H9 (cell line): ENCODE results near the gene CD2BP2. TPM values are rescaled to one million over a fixed set of nuclear protein-coding genes. Genes with fewer than 3 reads are reported as not detected.

Experiments used
- DNase-seq: peaks from one replicate; pipeline ENCODE4 v3.0.0-alpha.2; 2017
- H2AFZ ChIP-seq: one replicate; pipeline ENCODE4 v1.6.1; 2013; ENCODE audit warnings: mild to moderate bottlenecking, low read length, control low read depth, moderate library complexity
- H2AK5ac ChIP-seq: 2 replicates; pipeline ENCODE4 v1.6.1; 2013; ENCODE audit warnings: low read length, control low read depth, mixed read lengths; ENCODE audit not compliant: insufficient read length
- H2BK120ac ChIP-seq: one replicate; pipeline ENCODE4 v1.6.1; 2013; ENCODE audit warnings: low read depth, mild to moderate bottlenecking, low read length, control low read depth, inconsistent platforms; ENCODE audit not compliant: poor library complexity, severe bottlenecking
- H2BK12ac ChIP-seq: 2 replicates; pipeline ENCODE4 v1.6.1; 2013; ENCODE audit warnings: low read length, control low read depth, mixed read lengths, low read depth; ENCODE audit not compliant: insufficient read length
- H2BK15ac ChIP-seq: 2 replicates; pipeline ENCODE4 v1.6.1; 2013; ENCODE audit warnings: low read depth, low read length, control low read depth
- H2BK20ac ChIP-seq: one replicate; pipeline ENCODE4 v1.6.1; 2013; ENCODE audit warnings: low read depth, mild to moderate bottlenecking, low read length, control low read depth, inconsistent platforms; ENCODE audit not compliant: poor library complexity, severe bottlenecking
- H2BK5ac ChIP-seq: 2 replicates; pipeline ENCODE4 v1.6.1; 2013; ENCODE audit warnings: low read length, control low read depth, mixed read lengths; ENCODE audit not compliant: insufficient read length
- H3K14ac ChIP-seq: 2 replicates; pipeline ENCODE4 v1.6.1; 2013; ENCODE audit warnings: low read length, control low read depth; ENCODE audit not compliant: insufficient read depth
- H3K18ac ChIP-seq: 2 replicates; pipeline ENCODE4 v1.6.1; 2013; ENCODE audit warnings: low read depth, mild to moderate bottlenecking, mixed read lengths, low read length, control low read depth; ENCODE audit not compliant: insufficient read length
- H3K23ac ChIP-seq: 2 replicates; pipeline ENCODE4 v1.6.1; 2013; ENCODE audit warnings: low read length, control low read depth, mixed read lengths, low read depth; ENCODE audit not compliant: insufficient read length
- H3K23me2 ChIP-seq: 2 replicates; pipeline ENCODE4 v1.6.1; 2013; ENCODE audit warnings: low read depth, mild to moderate bottlenecking, mixed read lengths, low read length, control low read depth; ENCODE audit not compliant: insufficient read length, poor library complexity, severe bottlenecking
- H3K27ac ChIP-seq: 2 replicates; pipeline ENCODE4 v1.5.1; 2013; ENCODE audit warnings: low read length, control low read depth, mixed read lengths, low read depth; ENCODE audit not compliant: insufficient read length
- H3K27me3 ChIP-seq: 2 replicates; pipeline ENCODE4 v1.6.1; 2013; ENCODE audit warnings: low read length, control low read depth, inconsistent platforms; ENCODE audit not compliant: insufficient read depth
- H3K4ac ChIP-seq: 2 replicates; pipeline ENCODE4 v1.6.1; 2013; ENCODE audit warnings: low read depth, mild to moderate bottlenecking, control low read depth, inconsistent platforms, low read length, moderate library complexity
- H3K4me1 ChIP-seq: 2 replicates; pipeline ENCODE4 v1.6.1; 2013; ENCODE audit warnings: low read length, control low read depth, inconsistent platforms; ENCODE audit not compliant: insufficient read depth
- H3K4me2 ChIP-seq: 2 replicates; pipeline ENCODE4 v1.6.1; 2013; ENCODE audit warnings: low read length, control low read depth, mixed read lengths; ENCODE audit not compliant: insufficient read length, insufficient read depth
- H3K56ac ChIP-seq: 2 replicates; pipeline ENCODE4 v1.6.1; 2013; ENCODE audit warnings: low read depth, mild to moderate bottlenecking, mixed read lengths, low read length, control low read depth; ENCODE audit not compliant: insufficient read length
- H3K79me1 ChIP-seq: 2 replicates; pipeline ENCODE4 v1.6.1; 2013; ENCODE audit warnings: low read depth, mild to moderate bottlenecking, moderate library complexity, low read length, control low read depth, inconsistent platforms; ENCODE audit not compliant: insufficient read depth, poor library complexity, severe bottlenecking
- H3K79me2 ChIP-seq: 2 replicates; pipeline ENCODE4 v1.6.1; 2013; ENCODE audit warnings: low read length, control low read depth, inconsistent platforms; ENCODE audit not compliant: insufficient read depth
- H3K9ac ChIP-seq: 2 replicates; pipeline ENCODE4 v1.6.1; 2013; ENCODE audit warnings: low read length, control low read depth, mixed read lengths; ENCODE audit not compliant: insufficient read length; ENCODE audit errors: extremely low read depth
- H3K9me3 ChIP-seq: one replicate; pipeline ENCODE4 v1.6.1; 2013; ENCODE audit warnings: low read depth, low read length, inconsistent platforms; ENCODE audit not compliant: control insufficient read depth
- H3T11ph ChIP-seq: one replicate; pipeline ENCODE4 v1.6.1; 2013; ENCODE audit warnings: mild to moderate bottlenecking, low read length, control low read depth, inconsistent platforms
- H4K20me1 ChIP-seq: one replicate; pipeline ENCODE4 v1.6.1; 2013; ENCODE audit not compliant: control insufficient read depth, insufficient read length, insufficient read depth
- H4K5ac ChIP-seq: 2 replicates; pipeline ENCODE4 v1.6.1; 2013; ENCODE audit warnings: low read depth, mild to moderate bottlenecking, mixed read lengths, low read length, control low read depth; ENCODE audit not compliant: insufficient read length
- H4K8ac ChIP-seq: replicated peaks from 2 replicates; pipeline ENCODE4 v1.6.1; 2013; ENCODE audit warnings: low read length, control low read depth, mixed read lengths, low read depth; ENCODE audit not compliant: insufficient read length
- H4K91ac ChIP-seq: 2 replicates; pipeline ENCODE4 v1.6.1; 2013; ENCODE audit warnings: low read depth, mild to moderate bottlenecking, moderate library complexity, mixed read lengths, low read length, control low read depth; ENCODE audit not compliant: insufficient read length
- H3K27ac Mint-ChIP-seq, 3 experiments: 2 replicates in 2 of 3; 3 replicates in 1 of 3; pipeline ENCODE4 v1.8.0; 2020 to 2021; ENCODE audit warnings: mixed read lengths in 3 of 3, mild to moderate bottlenecking in 1 of 3, moderate library complexity in 1 of 3
- H3K27me3 Mint-ChIP-seq: 2 replicates; pipeline ENCODE4 v1.8.0; 2021; ENCODE audit warnings: low read depth, mild to moderate bottlenecking, moderate library complexity, mixed read lengths
- H3K36me3 Mint-ChIP-seq, 3 experiments: 2 replicates in 2 of 3; 3 replicates in 1 of 3; pipeline ENCODE4 v1.8.0; 2020 to 2021; ENCODE audit warnings: low read depth in 3 of 3, mixed read lengths in 3 of 3; ENCODE audit not compliant: insufficient read depth in 1 of 3
- H3K4me1 Mint-ChIP-seq, 2 experiments: 2 replicates each; pipeline ENCODE4 v1.8.0; 2020; ENCODE audit warnings: mixed read lengths in 2 of 2
- H3K4me3 Mint-ChIP-seq, 2 experiments: 2 replicates in 1 of 2; 3 replicates in 1 of 2; pipeline ENCODE4 v1.8.0; 2020 to 2021; ENCODE audit warnings: mild to moderate bottlenecking in 2 of 2, mixed read lengths in 2 of 2, moderate library complexity in 1 of 2
- H3K9me3 Mint-ChIP-seq, 2 experiments: 2 replicates in 1 of 2; 3 replicates in 1 of 2; pipeline ENCODE4 v1.8.0; 2020; ENCODE audit warnings: mild to moderate bottlenecking in 2 of 2, mixed read lengths in 2 of 2, moderate library complexity in 1 of 2
- WGBS: extraction: QIAGEN DNeasy Blood & Tissue Kit; methylation state at CpG from one replicate; pipeline ENCODE4 v1.1.7; 2013; ENCODE audit warnings: missing lambda C conversion rate, low lambda C conversion rate, mixed read lengths; ENCODE audit not compliant: insufficient read length; ENCODE audit errors: extremely low coverage; 5-methylcytosine and 5-hydroxymethylcytosine counted together
- total RNA-seq: library from RNA; stranded (reverse); gene quantifications from 2 replicates; pipeline ENCODE4 v1.2.1, GENCODE V29; 2021
- TF ChIP-seq, protein P1 (sequence below): fragments of 200-600 bp; sonication (generic); conservative IDR thresholded peaks from 3 replicates; pipeline ENCODE4 v1.8.0; 2021; ENCODE audit warnings: antibody characterized with exemption, mild to moderate bottlenecking

CD2BP2 gene
- total RNA-seq, 1 experiment from 2014 or later, result 90.1 TPM

DNA sequence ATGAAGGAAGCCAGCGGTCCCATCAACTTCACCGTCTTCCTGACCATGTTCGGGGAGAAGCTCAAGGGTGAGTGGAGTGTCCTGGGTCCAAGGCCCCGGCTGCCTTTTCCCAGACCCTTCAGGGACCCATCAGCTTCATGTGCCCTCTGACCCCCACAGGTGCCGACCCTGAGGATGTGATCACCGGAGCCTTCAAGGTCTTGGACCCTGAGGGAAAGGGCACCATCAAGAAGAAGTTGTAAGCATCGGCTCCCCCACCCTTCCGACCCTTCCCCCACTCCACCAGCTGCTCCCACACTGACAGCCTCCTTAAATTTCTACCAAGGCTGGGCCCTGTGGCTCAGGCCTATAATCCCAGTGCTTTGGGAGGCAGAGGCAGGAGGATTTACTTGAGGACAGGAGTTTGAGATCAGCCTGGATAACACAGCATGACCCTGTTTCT is 21.4 kb upstream of the CD2BP2 start:
- no peaks in the 10 kb centered on the region; the same call in 1 of the 2 replicates for H3K4me1 ChIP-seq
- H3K9ac ChIP-seq, result no peak overlapping the region
- H3K56ac ChIP-seq, result no peak overlapping the region
- H3K23ac ChIP-seq, result no peak overlapping the region
- H3K27me3 Mint-ChIP-seq, result 0 out of 2 replicates have a peak, but pooled peaks cover 2% of the 10 kb centered on the region
- no peak overlapping the region for H3K27ac ChIP-seq
- H3K4me1 Mint-ChIP-seq, result peaks cover 23 to 43% of the 10 kb centered on the region in 2 experiments
- peak overlapping the region; percentile 40 for H4K91ac ChIP-seq
- peaks cover 13% of the 10 kb centered on the region for H3K23me2 ChIP-seq
- no peak overlapping the region for H3T11ph ChIP-seq
- H3K18ac ChIP-seq, result peak overlapping the region; percentile 6
- H3K9me3 ChIP-seq, result no peaks in the 10 kb centered on the region
- H3K9me3 Mint-ChIP-seq, result peaks cover 0 to 2% of the 10 kb centered on the region in 2 experiments; a peak in 2 of 5 replicates
- no peak overlapping the region for H2BK5ac ChIP-seq
- no peak overlapping the region for H4K5ac ChIP-seq
- H2AK5ac ChIP-seq, result no peak overlapping the region
- no peak overlapping the region; the same call in 1 of the 2 replicates for H2BK15ac ChIP-seq
- peaks cover 2 to 4% (median 2%) of the 10 kb centered on the region in 3 experiments; a peak in 4 of 7 replicates for H3K36me3 Mint-ChIP-seq
- no CpG with 5 or more reads among the region's 8 CpGs for WGBS
- TF ChIP-seq, protein P1, sequence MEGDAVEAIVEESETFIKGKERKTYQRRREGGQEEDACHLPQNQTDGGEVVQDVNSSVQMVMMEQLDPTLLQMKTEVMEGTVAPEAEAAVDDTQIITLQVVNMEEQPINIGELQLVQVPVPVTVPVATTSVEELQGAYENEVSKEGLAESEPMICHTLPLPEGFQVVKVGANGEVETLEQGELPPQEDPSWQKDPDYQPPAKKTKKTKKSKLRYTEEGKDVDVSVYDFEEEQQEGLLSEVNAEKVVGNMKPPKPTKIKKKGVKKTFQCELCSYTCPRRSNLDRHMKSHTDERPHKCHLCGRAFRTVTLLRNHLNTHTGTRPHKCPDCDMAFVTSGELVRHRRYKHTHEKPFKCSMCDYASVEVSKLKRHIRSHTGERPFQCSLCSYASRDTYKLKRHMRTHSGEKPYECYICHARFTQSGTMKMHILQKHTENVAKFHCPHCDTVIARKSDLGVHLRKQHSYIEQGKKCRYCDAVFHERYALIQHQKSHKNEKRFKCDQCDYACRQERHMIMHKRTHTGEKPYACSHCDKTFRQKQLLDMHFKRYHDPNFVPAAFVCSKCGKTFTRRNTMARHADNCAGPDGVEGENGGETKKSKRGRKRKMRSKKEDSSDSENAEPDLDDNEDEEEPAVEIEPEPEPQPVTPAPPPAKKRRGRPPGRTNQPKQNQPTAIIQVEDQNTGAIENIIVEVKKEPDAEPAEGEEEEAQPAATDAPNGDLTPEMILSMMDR, result no peak
- H4K20me1 ChIP-seq, result no peaks in the 10 kb centered on the region
- H2BK20ac ChIP-seq, result no peak overlapping the region
- no peak overlapping the region for H2BK12ac ChIP-seq
- no peaks in the 10 kb centered on the region for H3K27me3 ChIP-seq
- no peak for DNase-seq
- H2BK120ac ChIP-seq, result no peak overlapping the region
- H3K27ac Mint-ChIP-seq, result 0 out of 7 replicates have a peak overlapping the region, but pooled peaks of 1 of the 3 experiments have one; percentile 97
- H3K4me3 Mint-ChIP-seq, result peak overlapping the region in 1 of 2 experiments; percentile 95; a peak in 1 of 5 replicates
- no peaks in the 10 kb centered on the region; the same call in 1 of the 2 replicates for H3K79me2 ChIP-seq
- no peak overlapping the region for H3K4me2 ChIP-seq
- no peak overlapping the region; the same call in 1 of the 2 replicates for H3K14ac ChIP-seq
- H3K79me1 ChIP-seq, result no peaks in the 10 kb centered on the region
- H3K4ac ChIP-seq, result no peak overlapping the region
- H2AFZ ChIP-seq, result no peak overlapping the region
- H4K8ac ChIP-seq, result no peak overlapping the region
